Measurements from ENCODE around the gene S100A5. TPM values are rescaled to one million over a fixed set of nuclear protein-coding genes. Genes with fewer than 3 reads are reported as not detected.

Gene S100A5
- total and polyA plus RNA-seq, 10 of the 15 experiments (the other 5 are each of a cell fraction or from before 2014, with no cell fraction given), result 0.47 to 0.75 (median 0.56) TPM; not detected in 6

GRCh38 chr1:153487707-153488106 lies 53.0 kb downstream of the S100A5 start (continued):
- TF ChIP-seq CREM (IDR thresholded peaks at IDR 0.05; ENCODE audit: low read depth) (no peak), RFX5 (IDR thresholded peaks at IDR 0.05; ENCODE audit: low read depth, low read length) (no peak), PML (IDR thresholded peaks at IDR 0.05; ENCODE audit: low read length) (no peak)

Other genes with a start within 250 kb of the S100A5 start
Only the 7 nearest of the 21 such genes appear.
- gene S100A7, start 80.3 kb downstream of the S100A5 start, total RNA-seq (2014; rRNA removed), result not detected in 2 replicates
- gene S100A7, start 80.3 kb downstream of the S100A5 start, total RNA-seq (2014; rRNA removed; fragmentation: Illumina TruSeq; extraction: Trizol), result not detected in 2 replicates
- not detected in 2 replicates for gene S100A7, start 80.3 kb downstream of the S100A5 start, total RNA-seq (2021)
- not detected in 2 replicates for gene S100A7, start 80.3 kb downstream of the S100A5 start, polyA plus RNA-seq (2011; rRNA removed)
- not detected in 2 replicates for gene S100A7, start 80.3 kb downstream of the S100A5 start, polyA plus RNA-seq (2014; fragmentation: Illumina TruSeq; extraction: Trizol)
- gene S100A7, start 80.3 kb downstream of the S100A5 start, polyA plus RNA-seq (2014; fragmentation: Nextera tagmentation; extraction: Ambion mirVana), result not detected
- gene S100A7, start 80.3 kb downstream of the S100A5 start, polyA plus RNA-seq (2014; rRNA removed), result not detected in 2 replicates
- not detected for gene S100A7, start 80.3 kb downstream of the S100A5 start, polyA plus RNA-seq (2016; fragmentation: Nextera tagmentation; extraction: Ambion mirVana)
- 44.6 and 48.4 TPM in 2 replicates for gene S100A6, start 4.9 kb downstream of the S100A5 start, total RNA-seq (2014; rRNA removed)
- gene S100A6, start 4.9 kb downstream of the S100A5 start, total RNA-seq (2014; rRNA removed; fragmentation: Illumina TruSeq; extraction: Trizol), result 45.7 and 46.9 TPM in 2 replicates
- gene S100A6, start 4.9 kb downstream of the S100A5 start, total RNA-seq (2021), result 54.6 and 55.4 TPM in 2 replicates
- 5.3 and 7.2 TPM in 2 replicates for gene S100A6, start 4.9 kb downstream of the S100A5 start, polyA plus RNA-seq (2011; rRNA removed)
- 10.5 and 15.0 TPM in 2 replicates for gene S100A6, start 4.9 kb downstream of the S100A5 start, polyA plus RNA-seq (2014; fragmentation: Illumina TruSeq; extraction: Trizol)
- 100 to 1,000 TPM; 109 to 121 TPM for gene S100A6, start 4.9 kb downstream of the S100A5 start, polyA plus RNA-seq (2014; fragmentation: Nextera tagmentation; extraction: Ambion mirVana)
- gene S100A6, start 4.9 kb downstream of the S100A5 start, polyA plus RNA-seq (2014; rRNA removed), result 59.1 and 60.2 TPM in 2 replicates
- 10 to 100 TPM; 28.8 to 32.3 TPM for gene S100A6, start 4.9 kb downstream of the S100A5 start, polyA plus RNA-seq (2016; fragmentation: Nextera tagmentation; extraction: Ambion mirVana)
- gene S100A4, start 4.9 kb upstream of the S100A5 start, total RNA-seq (2014; rRNA removed), result 19.9 and 25.9 TPM in 2 replicates
- gene S100A4, start 4.9 kb upstream of the S100A5 start, total RNA-seq (2014; rRNA removed; fragmentation: Illumina TruSeq; extraction: Trizol), result 26.2 and 30.4 TPM in 2 replicates
- gene S100A4, start 4.9 kb upstream of the S100A5 start, total RNA-seq (2021), result 29.5 and 34.0 TPM in 2 replicates
- gene S100A4, start 4.9 kb upstream of the S100A5 start, polyA plus RNA-seq (2011; rRNA removed), result 10.3 and 14.2 TPM in 2 replicates
- 26.2 and 28.4 TPM in 2 replicates for gene S100A4, start 4.9 kb upstream of the S100A5 start, polyA plus RNA-seq (2014; fragmentation: Illumina TruSeq; extraction: Trizol)
- 100 to 1,000 TPM in 1 of 2 experiments, 10 to 100 TPM in 1; 73.9 to 104 TPM for gene S100A4, start 4.9 kb upstream of the S100A5 start, polyA plus RNA-seq (2014; fragmentation: Nextera tagmentation; extraction: Ambion mirVana)
- 43.8 and 45.8 TPM in 2 replicates for gene S100A4, start 4.9 kb upstream of the S100A5 start, polyA plus RNA-seq (2014; rRNA removed)
- 1 to 10 TPM; 4.3 to 9.9 TPM for gene S100A4, start 4.9 kb upstream of the S100A5 start, polyA plus RNA-seq (2016; fragmentation: Nextera tagmentation; extraction: Ambion mirVana)
- gene S100A3, start 8.3 kb upstream of the S100A5 start, total RNA-seq (2014; rRNA removed), result not detected in 2 replicates
- gene S100A3, start 8.3 kb upstream of the S100A5 start, total RNA-seq (2014; rRNA removed; fragmentation: Illumina TruSeq; extraction: Trizol), result not detected in 2 replicates
- 0.29 TPM in 1 of 2 replicates, not detected in the other for gene S100A3, start 8.3 kb upstream of the S100A5 start, total RNA-seq (2021)
- gene S100A3, start 8.3 kb upstream of the S100A5 start, polyA plus RNA-seq (2011; rRNA removed), result 0.32 and 0.45 TPM in 2 replicates
- gene S100A3, start 8.3 kb upstream of the S100A5 start, polyA plus RNA-seq (2014; fragmentation: Illumina TruSeq; extraction: Trizol), result not detected in 2 replicates
- gene S100A3, start 8.3 kb upstream of the S100A5 start, polyA plus RNA-seq (2014; fragmentation: Nextera tagmentation; extraction: Ambion mirVana), result not detected
- gene S100A3, start 8.3 kb upstream of the S100A5 start, polyA plus RNA-seq (2014; rRNA removed), result 0.32 TPM in 1 of 2 replicates, not detected in the other
- not detected for gene S100A3, start 8.3 kb upstream of the S100A5 start, polyA plus RNA-seq (2016; fragmentation: Nextera tagmentation; extraction: Ambion mirVana)
- gene S100A2, start 24.9 kb upstream of the S100A5 start, total RNA-seq (2014; rRNA removed), result 0.11 and 0.76 TPM in 2 replicates
- gene S100A2, start 24.9 kb upstream of the S100A5 start, total RNA-seq (2014; rRNA removed; fragmentation: Illumina TruSeq; extraction: Trizol), result 0.69 and 0.76 TPM in 2 replicates
- 0.69 and 0.77 TPM in 2 replicates for gene S100A2, start 24.9 kb upstream of the S100A5 start, total RNA-seq (2021)
- gene S100A2, start 24.9 kb upstream of the S100A5 start, polyA plus RNA-seq (2011; rRNA removed), result 0.37 and 1.5 TPM in 2 replicates
- 0.92 TPM in 1 of 2 replicates, not detected in the other for gene S100A2, start 24.9 kb upstream of the S100A5 start, polyA plus RNA-seq (2014; fragmentation: Illumina TruSeq; extraction: Trizol)
- 1 to 10 TPM in 1 of 2 experiments, under 1 TPM in 1; 0.23 to 1.2 TPM for gene S100A2, start 24.9 kb upstream of the S100A5 start, polyA plus RNA-seq (2014; fragmentation: Nextera tagmentation; extraction: Ambion mirVana)
- 0.37 and 1.4 TPM in 2 replicates for gene S100A2, start 24.9 kb upstream of the S100A5 start, polyA plus RNA-seq (2014; rRNA removed)
- gene S100A2, start 24.9 kb upstream of the S100A5 start, polyA plus RNA-seq (2016; fragmentation: Nextera tagmentation; extraction: Ambion mirVana), result under 1 TPM in 1 of 2 experiments, not detected in 1; 0.42 TPM
- not detected in 2 replicates for gene S100A16, start 72.2 kb upstream of the S100A5 start, total RNA-seq (2014; rRNA removed)
- gene S100A16, start 72.2 kb upstream of the S100A5 start, total RNA-seq (2014; rRNA removed; fragmentation: Illumina TruSeq; extraction: Trizol), result not detected in 2 replicates
- 0.51 TPM in 1 of 2 replicates, not detected in the other for gene S100A16, start 72.2 kb upstream of the S100A5 start, total RNA-seq (2021)
- gene S100A16, start 72.2 kb upstream of the S100A5 start, polyA plus RNA-seq (2011; rRNA removed), result 0.12 and 0.15 TPM in 2 replicates
- not detected in 2 replicates for gene S100A16, start 72.2 kb upstream of the S100A5 start, polyA plus RNA-seq (2014; fragmentation: Illumina TruSeq; extraction: Trizol)
- gene S100A16, start 72.2 kb upstream of the S100A5 start, polyA plus RNA-seq (2014; fragmentation: Nextera tagmentation; extraction: Ambion mirVana), result not detected
- gene S100A16, start 72.2 kb upstream of the S100A5 start, polyA plus RNA-seq (2014; rRNA removed), result not detected in 2 replicates
- under 1 TPM; 0.14 to 0.35 TPM for gene S100A16, start 72.2 kb upstream of the S100A5 start, polyA plus RNA-seq (2016; fragmentation: Nextera tagmentation; extraction: Ambion mirVana)
- 0.28 and 0.33 TPM in 2 replicates for gene S100A14, start 75.4 kb upstream of the S100A5 start, total RNA-seq (2014; rRNA removed)
- 0.28 TPM in 1 of 2 replicates, not detected in the other for gene S100A14, start 75.4 kb upstream of the S100A5 start, total RNA-seq (2014; rRNA removed; fragmentation: Illumina TruSeq; extraction: Trizol)
- 0.53 and 0.54 TPM in 2 replicates for gene S100A14, start 75.4 kb upstream of the S100A5 start, total RNA-seq (2021)
- 0.58 and 0.89 TPM in 2 replicates for gene S100A14, start 75.4 kb upstream of the S100A5 start, polyA plus RNA-seq (2011; rRNA removed)
- 0.35 and 0.46 TPM in 2 replicates for gene S100A14, start 75.4 kb upstream of the S100A5 start, polyA plus RNA-seq (2014; fragmentation: Illumina TruSeq; extraction: Trizol)
- under 1 TPM in 1 of 2 experiments, not detected in 1; 0.20 TPM for gene S100A14, start 75.4 kb upstream of the S100A5 start, polyA plus RNA-seq (2014; fragmentation: Nextera tagmentation; extraction: Ambion mirVana)
- 0.28 and 0.77 TPM in 2 replicates for gene S100A14, start 75.4 kb upstream of the S100A5 start, polyA plus RNA-seq (2014; rRNA removed)
- gene S100A14, start 75.4 kb upstream of the S100A5 start, polyA plus RNA-seq (2016; fragmentation: Nextera tagmentation; extraction: Ambion mirVana), result not detected

All from GM12878 (cell line).